Measurements from ENCODE around the gene SLC25A33.

The SLC25A33 gene

GRCh38 chr1:9518454-9518998 is 20.7 kb upstream of the SLC25A33 start:
- Mint-ChIP-seq H3K9me3 (no peaks in the 10 kb centered on the region), H3K27ac (ENCODE audit: low read depth) (no peak overlapping the region), H3K4me3 (no peak overlapping the region), H3K36me3 (ENCODE audit: insufficient read depth) (no peaks in the 10 kb centered on the region), H3K4me1 (no peaks in the 10 kb centered on the region), H3K27me3 (no peaks in the 10 kb centered on the region)
- no peak for ATAC-seq (replicated peaks; ENCODE audit: extremely low read depth, poor library complexity, severe bottlenecking)
- DNase-seq (ENCODE audit: low spot score in 2 of 2) = no peak

- no peaks in the 10 kb centered on the region for H3K27me3 Mint-ChIP-seq
- H3K27ac Mint-ChIP-seq (ENCODE audit: low read depth) = no peak overlapping the region
- H3K4me3 Mint-ChIP-seq = no peak overlapping the region
- H3K4me1 Mint-ChIP-seq = no peaks in the 10 kb centered on the region
- no peak for ATAC-seq (replicated peaks; ENCODE audit: extremely low read depth, poor library complexity, severe bottlenecking)
- no peak for DNase-seq (ENCODE audit: low spot score in 2 of 2)
- H3K36me3 Mint-ChIP-seq (ENCODE audit: insufficient read depth) = no peaks in the 10 kb centered on the region
- no peaks in the 10 kb centered on the region for H3K9me3 Mint-ChIP-seq
Measured at GRCh38 chr1:9520411-9520810, 18.9 kb upstream of the SLC25A33 start.

GRCh38 chr1:9529190-9529589 is 10.1 kb upstream of the SLC25A33 start:
- Mint-ChIP-seq H3K4me1 (no peaks in the 10 kb centered on the region), H3K36me3 (ENCODE audit: insufficient read depth) (no peaks in the 10 kb centered on the region), H3K27ac (ENCODE audit: low read depth) (no peak overlapping the region), H3K4me3 (no peak overlapping the region), H3K27me3 (no peaks in the 10 kb centered on the region), H3K9me3 (no peaks in the 10 kb centered on the region)
- ATAC-seq (replicated peaks; ENCODE audit: extremely low read depth, poor library complexity, severe bottlenecking) (no peak), DNase-seq (ENCODE audit: low spot score in 2 of 2) (no peak)

- ATAC-seq (replicated peaks; ENCODE audit: extremely low read depth, poor library complexity, severe bottlenecking) = no peak
Measured at GRCh38 chr1:9530320-9530719, 8.9 kb upstream of the SLC25A33 start.

GRCh38 chr1:9534953-9535352 is 4.3 kb upstream of the SLC25A33 start:
- no peak overlapping the region for H3K27ac Mint-ChIP-seq (ENCODE audit: low read depth)
- H3K4me3 Mint-ChIP-seq = no peak overlapping the region
- no peaks in the 10 kb centered on the region for H3K9me3 Mint-ChIP-seq
- peaks cover 11% of the 10 kb centered on the region for H3K4me1 Mint-ChIP-seq
- DNase-seq (ENCODE audit: low spot score in 2 of 2) (no peak), ATAC-seq (replicated peaks; ENCODE audit: extremely low read depth, poor library complexity, severe bottlenecking) (no peak)
- no peaks in the 10 kb centered on the region for H3K27me3 Mint-ChIP-seq
- peaks cover 3% of the 10 kb centered on the region for H3K36me3 Mint-ChIP-seq (ENCODE audit: insufficient read depth)

More at GRCh38 chr1:9530320-9530719, 8.9 kb upstream of the SLC25A33 start:
- Mint-ChIP-seq H3K4me1 (no peaks in the 10 kb centered on the region), H3K27me3 (no peaks in the 10 kb centered on the region), H3K9me3 (no peaks in the 10 kb centered on the region), H3K36me3 (ENCODE audit: insufficient read depth) (no peaks in the 10 kb centered on the region), H3K4me3 (no peak overlapping the region), H3K27ac (ENCODE audit: low read depth) (no peak overlapping the region)
- no peak for DNase-seq (ENCODE audit: low spot score in 2 of 2)

- Mint-ChIP-seq H3K27ac (ENCODE audit: low read depth) (no peak overlapping the region), H3K4me1 (peaks cover 20% of the 10 kb centered on the region), H3K27me3 (no peaks in the 10 kb centered on the region), H3K9me3 (no peaks in the 10 kb centered on the region), H3K4me3 (no peak overlapping the region), H3K36me3 (ENCODE audit: insufficient read depth) (peaks cover 3% of the 10 kb centered on the region)
- ATAC-seq (replicated peaks; ENCODE audit: extremely low read depth, poor library complexity, severe bottlenecking) (no peak), DNase-seq (ENCODE audit: low spot score in 2 of 2) (no peak)
Measured at GRCh38 chr1:9536301-9536700, 3.0 kb upstream of the SLC25A33 start.

- Mint-ChIP-seq H3K27ac (ENCODE audit: low read depth) (peak overlapping the region; percentile 77), H3K4me3 (peak overlapping the region; percentile 69), H3K36me3 (ENCODE audit: insufficient read depth) (peaks cover 6% of the 10 kb centered on the region), H3K27me3 (no peaks in the 10 kb centered on the region), H3K4me1 (peaks cover 25% of the 10 kb centered on the region), H3K9me3 (no peaks in the 10 kb centered on the region)
- ATAC-seq (replicated peaks; ENCODE audit: extremely low read depth, poor library complexity, severe bottlenecking) (no peak), DNase-seq (ENCODE audit: low spot score in 2 of 2) (no peak)
Measured at GRCh38 chr1:9537863-9538668, 1.2 kb upstream of the SLC25A33 start.

- ATAC-seq (replicated peaks; ENCODE audit: extremely low read depth, poor library complexity, severe bottlenecking) (no peak), DNase-seq (ENCODE audit: low spot score in 2 of 2) (no peak)
- H3K27ac Mint-ChIP-seq (ENCODE audit: low read depth) = peak overlapping the region; percentile 77
- peak overlapping the region; percentile 69 for H3K4me3 Mint-ChIP-seq
- H3K36me3 Mint-ChIP-seq (ENCODE audit: insufficient read depth) = peaks cover 6% of the 10 kb centered on the region
- H3K27me3 Mint-ChIP-seq = no peaks in the 10 kb centered on the region
- H3K9me3 Mint-ChIP-seq = no peaks in the 10 kb centered on the region
- H3K4me1 Mint-ChIP-seq = peaks cover 25% of the 10 kb centered on the region
Measured at GRCh38 chr1:9538669-9539164, 548 bp upstream of the SLC25A33 start.

GRCh38 chr1:9539829-9540550 is 725 bp downstream of the SLC25A33 start:
- Mint-ChIP-seq H3K4me1 (peaks cover 32% of the 10 kb centered on the region), H3K9me3 (no peaks in the 10 kb centered on the region), H3K36me3 (ENCODE audit: insufficient read depth) (peaks cover 6% of the 10 kb centered on the region), H3K4me3 (peak overlapping the region; percentile 79), H3K27ac (ENCODE audit: low read depth) (peak overlapping the region; percentile 62), H3K27me3 (no peaks in the 10 kb centered on the region)
- peak; percentile 52 for ATAC-seq (replicated peaks; ENCODE audit: extremely low read depth, poor library complexity, severe bottlenecking)
- peak in 1 of 2 donors; percentile 41 for DNase-seq (ENCODE audit: low spot score in 2 of 2)

GRCh38 chr1:9542430-9542829 is 3.2 kb downstream of the SLC25A33 start:
- Mint-ChIP-seq H3K36me3 (ENCODE audit: insufficient read depth) (peaks cover 6% of the 10 kb centered on the region), H3K27me3 (no peaks in the 10 kb centered on the region), H3K4me1 (peaks cover 34% of the 10 kb centered on the region), H3K27ac (ENCODE audit: low read depth) (no peak overlapping the region), H3K4me3 (no peak overlapping the region), H3K9me3 (no peaks in the 10 kb centered on the region)
- DNase-seq (ENCODE audit: low spot score in 2 of 2) = no peak
- ATAC-seq (replicated peaks; ENCODE audit: extremely low read depth, poor library complexity, severe bottlenecking) = no peak

GRCh38 chr1:9544926-9545325 is 5.7 kb downstream of the SLC25A33 start:
- ATAC-seq (replicated peaks; ENCODE audit: extremely low read depth, poor library complexity, severe bottlenecking) (no peak), DNase-seq (ENCODE audit: low spot score in 2 of 2) (no peak)
- Mint-ChIP-seq H3K27me3 (no peaks in the 10 kb centered on the region), H3K4me1 (peaks cover 31% of the 10 kb centered on the region), H3K4me3 (no peak overlapping the region), H3K9me3 (no peaks in the 10 kb centered on the region), H3K27ac (ENCODE audit: low read depth) (no peak overlapping the region), H3K36me3 (ENCODE audit: insufficient read depth) (peaks cover 3% of the 10 kb centered on the region)

GRCh38 chr1:9549955-9550546 is 10.8 kb downstream of the SLC25A33 start:
- DNase-seq (ENCODE audit: low spot score in 2 of 2) = no peak
- peaks cover 8% of the 10 kb centered on the region for H3K4me1 Mint-ChIP-seq
- H3K9me3 Mint-ChIP-seq = no peaks in the 10 kb centered on the region
- peaks cover 12% of the 10 kb centered on the region for H3K36me3 Mint-ChIP-seq (ENCODE audit: insufficient read depth)
- no peak for ATAC-seq (replicated peaks; ENCODE audit: extremely low read depth, poor library complexity, severe bottlenecking)
- no peaks in the 10 kb centered on the region for H3K27me3 Mint-ChIP-seq
- no peak overlapping the region for H3K4me3 Mint-ChIP-seq
- H3K27ac Mint-ChIP-seq (ENCODE audit: low read depth) = no peak overlapping the region
